ENCODE data around the gene LAMA4. TPM values are rescaled to one million over a fixed set of nuclear protein-coding genes. Genes with fewer than 3 reads are reported as not detected.

The LAMA4 gene
- polyA plus RNA-seq, 2 of the 4 experiments (the other 2 are of a cell fraction): 1.0 to 3.1 TPM

DNA sequence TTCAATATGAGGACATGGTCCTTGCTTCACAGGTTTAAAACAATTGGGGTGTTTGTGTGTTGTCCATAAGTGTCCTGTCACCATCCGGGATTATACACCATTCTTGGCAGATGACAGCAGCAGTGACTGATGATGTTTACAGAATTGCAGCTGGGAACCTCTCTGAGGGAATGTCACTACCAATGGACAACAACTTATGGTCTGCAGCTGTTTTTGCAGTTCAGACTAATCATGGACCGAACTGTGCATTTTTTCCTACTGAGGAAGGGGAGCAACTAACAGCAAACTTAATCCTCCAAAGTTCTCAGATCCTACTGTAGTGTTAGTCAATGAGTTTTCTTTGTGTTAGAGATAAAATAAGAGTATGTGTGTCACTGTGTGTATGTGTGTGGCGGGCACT lies 140.9 kb downstream of the LAMA4 start:
- no peak overlapping the region for H3K4me3 ChIP-seq
- no peak for FAIRE-seq
- ChIA-PET POLR2A (no interaction called here), CTCF (no interaction called here)
- ATAC-seq: no peak
- H3K27ac ChIP-seq: no peak overlapping the region
- TF ChIP-seq HOXB5 (CRISPR knock-in tag; IDR thresholded peaks at IDR 0.05): no peak
- TF ChIP-seq TFCP2L1 (CRISPR knock-in tag; IDR thresholded peaks at IDR 0.05): no peak
- TF ChIP-seq, protein P1, sequence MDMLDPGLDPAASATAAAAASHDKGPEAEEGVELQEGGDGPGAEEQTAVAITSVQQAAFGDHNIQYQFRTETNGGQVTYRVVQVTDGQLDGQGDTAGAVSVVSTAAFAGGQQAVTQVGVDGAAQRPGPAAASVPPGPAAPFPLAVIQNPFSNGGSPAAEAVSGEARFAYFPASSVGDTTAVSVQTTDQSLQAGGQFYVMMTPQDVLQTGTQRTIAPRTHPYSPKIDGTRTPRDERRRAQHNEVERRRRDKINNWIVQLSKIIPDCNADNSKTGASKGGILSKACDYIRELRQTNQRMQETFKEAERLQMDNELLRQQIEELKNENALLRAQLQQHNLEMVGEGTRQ (IDR thresholded peaks at IDR 0.05): no peak
- no peak for TF ChIP-seq KDM5A (IDR thresholded peaks at IDR 0.05)
- TF ChIP-seq, protein P2, sequence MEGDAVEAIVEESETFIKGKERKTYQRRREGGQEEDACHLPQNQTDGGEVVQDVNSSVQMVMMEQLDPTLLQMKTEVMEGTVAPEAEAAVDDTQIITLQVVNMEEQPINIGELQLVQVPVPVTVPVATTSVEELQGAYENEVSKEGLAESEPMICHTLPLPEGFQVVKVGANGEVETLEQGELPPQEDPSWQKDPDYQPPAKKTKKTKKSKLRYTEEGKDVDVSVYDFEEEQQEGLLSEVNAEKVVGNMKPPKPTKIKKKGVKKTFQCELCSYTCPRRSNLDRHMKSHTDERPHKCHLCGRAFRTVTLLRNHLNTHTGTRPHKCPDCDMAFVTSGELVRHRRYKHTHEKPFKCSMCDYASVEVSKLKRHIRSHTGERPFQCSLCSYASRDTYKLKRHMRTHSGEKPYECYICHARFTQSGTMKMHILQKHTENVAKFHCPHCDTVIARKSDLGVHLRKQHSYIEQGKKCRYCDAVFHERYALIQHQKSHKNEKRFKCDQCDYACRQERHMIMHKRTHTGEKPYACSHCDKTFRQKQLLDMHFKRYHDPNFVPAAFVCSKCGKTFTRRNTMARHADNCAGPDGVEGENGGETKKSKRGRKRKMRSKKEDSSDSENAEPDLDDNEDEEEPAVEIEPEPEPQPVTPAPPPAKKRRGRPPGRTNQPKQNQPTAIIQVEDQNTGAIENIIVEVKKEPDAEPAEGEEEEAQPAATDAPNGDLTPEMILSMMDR (IDR thresholded peaks at IDR 0.05): no peak
- TF ChIP-seq, protein P3, sequence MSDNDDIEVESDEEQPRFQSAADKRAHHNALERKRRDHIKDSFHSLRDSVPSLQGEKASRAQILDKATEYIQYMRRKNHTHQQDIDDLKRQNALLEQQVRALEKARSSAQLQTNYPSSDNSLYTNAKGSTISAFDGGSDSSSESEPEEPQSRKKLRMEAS (IDR thresholded peaks at IDR 0.05): no peak
- TF ChIP-seq FOXS1 (CRISPR knock-in tag; IDR thresholded peaks at IDR 0.05): no peak
- TF ChIP-seq FOSL2 (IDR thresholded peaks at IDR 0.05): no peak
- no peak for TF ChIP-seq FOSL2 (CRISPR knock-in tag; IDR thresholded peaks at IDR 0.05)
- no peak for TF ChIP-seq SMC3 (IDR thresholded peaks at IDR 0.05)
- no peak for TF ChIP-seq HDAC2 (IDR thresholded peaks at IDR 0.05)
- TF ChIP-seq EHF (CRISPR knock-in tag; IDR thresholded peaks at IDR 0.05): no peak
- DNase-seq (ENCODE audit: low read depth in 1 of 2, low spot score in 1 of 2): no peak
- WGBS (ENCODE audit: missing lambda C conversion rate): 38% methylated on average over 3 of the region's 3 CpGs
- H3K4me1 ChIP-seq: no peaks in the 10 kb centered on the region
- H3K4me2 ChIP-seq: no peak overlapping the region
- no peaks in the 10 kb centered on the region for H3K9me3 ChIP-seq

DNA sequence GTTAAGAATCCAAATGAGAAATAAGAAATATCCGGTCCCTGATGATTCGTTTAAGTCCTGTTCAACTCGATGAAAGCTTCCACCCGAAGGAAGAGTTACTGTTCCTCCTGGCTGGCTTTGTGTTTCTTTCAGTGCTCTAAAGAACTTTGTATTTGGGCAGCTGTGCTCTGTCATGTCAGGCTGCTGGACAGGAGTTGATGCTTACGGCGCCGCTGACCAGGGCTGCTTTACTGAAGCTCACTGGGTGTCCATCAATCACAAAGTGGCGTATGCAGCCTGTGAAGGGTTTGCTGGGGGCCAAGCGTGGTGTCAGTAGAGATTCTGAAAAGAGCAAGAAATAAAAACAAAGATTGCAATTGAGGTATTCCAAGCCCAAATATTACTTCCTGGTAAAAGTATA lies 145.1 kb downstream of the LAMA4 start:
- Histone ChIP-seq H3K9me3 (no peaks in the 10 kb centered on the region), H3K27ac (no peak overlapping the region), H3K4me3 (no peak overlapping the region), H3K4me1 (no peaks in the 10 kb centered on the region), H3K4me2 (no peak overlapping the region)
- TF ChIP-seq MAFK (IDR thresholded peaks at IDR 0.05; ENCODE audit: partially characterized antibody) (no peak), ZC3H11A (IDR thresholded peaks at IDR 0.05) (no peak), CHD2 (IDR thresholded peaks at IDR 0.05; ENCODE audit: low read length, partially characterized antibody) (no peak), HEYL (CRISPR knock-in tag; IDR thresholded peaks at IDR 0.05) (no peak), POLR2AphosphoS2 (conservative IDR thresholded peaks at IDR 0.05; ENCODE audit: low read length) (no peak), NR3C1 (IDR thresholded peaks at IDR 0.05) (no peak), KDM5A (IDR thresholded peaks at IDR 0.05) (no peak), JUN (IDR thresholded peaks at IDR 0.05) (no peak), BHLHE40 (IDR thresholded peaks at IDR 0.05; ENCODE audit: low read depth, low read length) (no peak), GATA3 (IDR thresholded peaks at IDR 0.05; ENCODE audit: borderline replicate concordance) (no peak), TP53 (CRISPR knock-in tag; IDR thresholded peaks at IDR 0.05) (no peak), FOSL2 (IDR thresholded peaks at IDR 0.05) (no peak), FOSL2 (CRISPR knock-in tag; IDR thresholded peaks at IDR 0.05) (no peak), ZFP36 (IDR thresholded peaks at IDR 0.05; ENCODE audit: borderline replicate concordance, partially characterized antibody) (no peak), MAZ (IDR thresholded peaks at IDR 0.05; ENCODE audit: borderline replicate concordance, low read depth, low read length) (no peak), RCOR1 (IDR thresholded peaks at IDR 0.05; ENCODE audit: low read depth, low read length) (no peak), HOXA7 (CRISPR knock-in tag; IDR thresholded peaks at IDR 0.05) (no peak), EP300 (IDR thresholded peaks at IDR 0.05) (no peak), ESRRA (IDR thresholded peaks at IDR 0.05; ENCODE audit: borderline replicate concordance, low read length) (no peak), EHMT2 (IDR thresholded peaks at IDR 0.05; ENCODE audit: low read depth) (no peak)
- TF ChIP-seq, protein P2 (IDR thresholded peaks at IDR 0.05): no peak
- FAIRE-seq (no peak), ATAC-seq (no peak), DNase-seq (ENCODE audit: low read depth in 1 of 2, low spot score in 1 of 2) (no peak)
- 73% methylated on average over 9 of the region's 9 CpGs for whole genome bisulfite sequencing (ENCODE audit: missing lambda C conversion rate)
- ChIA-PET POLR2A (no interaction called here), CTCF (no interaction called here)

All from A549 (cell line).